Heart right ventricle (tissue), 16 donors: ENCODE measurements around the gene CHRDL1. TPM values are rescaled to one million over a fixed set of nuclear protein-coding genes. Genes with fewer than 3 reads are reported as not detected.

ENCODE experiments used
- ATAC-seq, 8 donors: fragments of 200-7000 bp; cut with Tn5 transposase; one replicate each; pipeline ENCODE4 v1.9.1; 2020; ENCODE audit warnings: mild to moderate bottlenecking in 8 of 8, moderate library complexity in 8 of 8, moderate number of reproducible peaks in 1 of 8
- DNase-seq, 2 donors: peaks; one replicate each; pipeline ENCODE4 v3.0.0-alpha.2; 2020
- H3K27ac ChIP-seq, 10 donors: fragments of 200-600 bp; sonication (generic) in 2 of 10; one replicate each; pipeline versions ENCODE4 v1.5.0 to v1.8.0; 2020 to 2022; ENCODE audit warnings: mild to moderate bottlenecking in 3 of 10
- H3K27me3 ChIP-seq, 7 donors: fragments of 200-600 bp; one replicate each; pipeline ENCODE4 v1.8.0; 2021 to 2022; ENCODE audit warnings: mild to moderate bottlenecking in 2 of 7
- H3K36me3 ChIP-seq, 9 donors: fragments of 200-600 bp; sonication (generic) in 1 of 9; one replicate each; pipeline versions ENCODE4 v1.5.0 to v1.8.0; 2020 to 2022; ENCODE audit warnings: mild to moderate bottlenecking in 2 of 9
- H3K4me1 ChIP-seq, 9 donors: fragments of 200-600 bp; sonication (generic) in 1 of 9; one replicate each; pipeline versions ENCODE4 v1.5.0 to v1.8.0; 2020 to 2022; ENCODE audit warnings: mild to moderate bottlenecking in 4 of 9
- H3K4me3 ChIP-seq, 10 donors: fragments of 200-600 bp; sonication (generic) in 2 of 10; one replicate each; pipeline versions ENCODE4 v1.5.0 to v1.8.0; 2020 to 2022; ENCODE audit warnings: mild to moderate bottlenecking in 7 of 10, moderate library complexity in 2 of 10
- H3K9me3 ChIP-seq, 11 donors: fragments of 200-600 bp in 10 of 11; sonication (generic) in 2 of 11; one replicate each; pipeline versions ENCODE4 v1.5.0 to v1.8.0; 2013 to 2022; ENCODE audit warnings: mild to moderate bottlenecking in 2 of 11, control low read depth in 1 of 11, moderate library complexity in 1 of 11
- WGBS, 2 donors: extraction: QIAGEN DNeasy Blood & Tissue Kit; methylation state at CpG; one replicate each; pipeline ENCODE4 v1.1.7; 2013; ENCODE audit warnings: inconsistent platforms in 1 of 2; 5-methylcytosine and 5-hydroxymethylcytosine counted together
- intact Hi-C, 10 donors: fragments of 100-400 bp; cut with DNase I; formaldehyde crosslinking; loops; one replicate each; pipeline versions ENCODE4 v1.11.1 to v1.14.2; 2022
- polyA plus RNA-seq, 2 donors: library from polyadenylated mRNA; stranded (reverse); fragments of 200-250 nt; gene quantifications; one replicate each; pipeline ENCODE4 v1.2.3, GENCODE V29; 2013
- total RNA-seq, 10 donors: library from RNA; stranded (reverse); fragmentation: NEBNext Ultra II Directional in 3 of 10; extraction: Animal tissue kit (Norgen Biotek cat#: 25700) in 3 of 10; gene quantifications; one replicate each; pipeline versions ENCODE4 v1.2.1 to v1.2.4, GENCODE V29; 2021 to 2023
- TF ChIP-seq, protein P1 (sequence below), 9 donors: fragments of 200-600 bp; sonication (generic) in 2 of 9; IDR thresholded peaks; one replicate each; pipeline versions ENCODE4 v1.5.0 to v1.8.0; 2021 to 2022; ENCODE audit warnings: antibody characterized with exemption in 9 of 9, mild to moderate bottlenecking in 5 of 9, moderate library complexity in 1 of 9
- donor health status: Arrhythmogenic right ventricular cardiomyopathy.
- donor health status: ischemic (EF 13 %, LVEDD 7.1; RV severe dilation, severe dysfunction).
- donor health status: healthy with polysubstance abuse.
- donor health status: DM: no; HTN: yes; CAD: no.
- donor health status: DM: no; HTN: no; CAD: no.
- donor health status: ischemic (EF 25% LVEDD 6.9; RV normal size, moderate dysfunction).
- donor health status: ischemic (EF 25% LVEDD 5.7; RV mildly dilated, moderate dysfunction).
- donor health status: healthy.
- donor health status: DM: yes; HTN: yes; CAD: no.
- donor health status: Ischemic cardiomyopathy.
- donor health status: ischemic (EF 35%, LVEDD 5.7; RV mildly dilated, moderate dysfunction).
- donor health status: nonischemic (EF 11% LVEDD 7.7; RV severe dilation, severe dysfunction).
- donor health status: DM: yes; HTN: yes; CAD: no.
- donor health status: PGD.
- donor health status: ischemic (EF 29% LVEDD 5.4; RV normal size, mild dysfunction).
- donor health status: nonischemic (EF 23%, LVEDD 6.1; RV moderate dilation, normal function).

CHRDL1 gene
- total and polyA plus RNA-seq, 12 donors: 0.71 to 9.0 (median 2.6) TPM

DNA sequence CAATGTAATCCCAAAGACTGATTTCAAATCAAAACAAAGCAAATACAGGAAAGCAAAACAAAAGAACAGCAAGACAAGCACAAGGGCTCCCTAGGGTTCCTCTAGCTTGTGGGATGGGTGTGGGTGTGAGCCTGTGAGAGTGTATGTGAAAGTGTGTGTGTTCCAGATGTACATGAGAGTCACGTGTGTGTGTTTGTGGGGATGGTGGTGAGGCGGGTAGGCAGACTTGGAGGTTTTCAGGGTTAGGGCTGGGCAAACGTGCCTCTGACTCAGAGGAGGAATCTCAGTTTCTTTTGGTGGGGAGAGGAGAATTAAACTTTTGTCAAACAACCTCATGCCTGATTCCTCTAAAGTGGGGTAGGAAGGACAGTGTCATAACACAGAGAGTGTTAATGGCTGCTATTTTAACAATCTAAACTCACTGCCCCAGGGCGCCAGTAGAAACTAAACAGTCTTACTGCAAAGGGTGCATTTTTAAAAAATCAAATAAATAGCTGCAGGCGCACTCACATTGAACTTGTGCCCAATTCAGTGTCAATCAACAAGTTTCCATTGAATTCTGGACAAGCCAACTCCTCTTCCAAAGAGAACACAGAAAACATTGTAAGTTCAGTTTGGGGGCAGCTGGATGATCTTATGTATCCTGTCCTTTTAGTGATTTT, 51.8 kb downstream of the CHRDL1 start:
- Histone ChIP-seq H3K36me3 (no peaks in the 10 kb centered on the region), H3K27ac (no peak overlapping the region), H3K27me3 (peaks cover 0 to 29% (median 0%) of the 10 kb centered on the region in 7 donors), H3K4me1 (no peaks in the 10 kb centered on the region), H3K9me3 (no peaks in the 10 kb centered on the region), H3K4me3 (no peak overlapping the region)
- DNase-seq: no peak
- WGBS, 2 donors: 53 to 61% methylated on average over 5 of the region's 5 CpGs
- intact Hi-C loops: no loop called here
- ATAC-seq: no peak
- TF ChIP-seq, protein P1, sequence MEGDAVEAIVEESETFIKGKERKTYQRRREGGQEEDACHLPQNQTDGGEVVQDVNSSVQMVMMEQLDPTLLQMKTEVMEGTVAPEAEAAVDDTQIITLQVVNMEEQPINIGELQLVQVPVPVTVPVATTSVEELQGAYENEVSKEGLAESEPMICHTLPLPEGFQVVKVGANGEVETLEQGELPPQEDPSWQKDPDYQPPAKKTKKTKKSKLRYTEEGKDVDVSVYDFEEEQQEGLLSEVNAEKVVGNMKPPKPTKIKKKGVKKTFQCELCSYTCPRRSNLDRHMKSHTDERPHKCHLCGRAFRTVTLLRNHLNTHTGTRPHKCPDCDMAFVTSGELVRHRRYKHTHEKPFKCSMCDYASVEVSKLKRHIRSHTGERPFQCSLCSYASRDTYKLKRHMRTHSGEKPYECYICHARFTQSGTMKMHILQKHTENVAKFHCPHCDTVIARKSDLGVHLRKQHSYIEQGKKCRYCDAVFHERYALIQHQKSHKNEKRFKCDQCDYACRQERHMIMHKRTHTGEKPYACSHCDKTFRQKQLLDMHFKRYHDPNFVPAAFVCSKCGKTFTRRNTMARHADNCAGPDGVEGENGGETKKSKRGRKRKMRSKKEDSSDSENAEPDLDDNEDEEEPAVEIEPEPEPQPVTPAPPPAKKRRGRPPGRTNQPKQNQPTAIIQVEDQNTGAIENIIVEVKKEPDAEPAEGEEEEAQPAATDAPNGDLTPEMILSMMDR (IDR thresholded peaks at IDR 0.05): no peak

DNA sequence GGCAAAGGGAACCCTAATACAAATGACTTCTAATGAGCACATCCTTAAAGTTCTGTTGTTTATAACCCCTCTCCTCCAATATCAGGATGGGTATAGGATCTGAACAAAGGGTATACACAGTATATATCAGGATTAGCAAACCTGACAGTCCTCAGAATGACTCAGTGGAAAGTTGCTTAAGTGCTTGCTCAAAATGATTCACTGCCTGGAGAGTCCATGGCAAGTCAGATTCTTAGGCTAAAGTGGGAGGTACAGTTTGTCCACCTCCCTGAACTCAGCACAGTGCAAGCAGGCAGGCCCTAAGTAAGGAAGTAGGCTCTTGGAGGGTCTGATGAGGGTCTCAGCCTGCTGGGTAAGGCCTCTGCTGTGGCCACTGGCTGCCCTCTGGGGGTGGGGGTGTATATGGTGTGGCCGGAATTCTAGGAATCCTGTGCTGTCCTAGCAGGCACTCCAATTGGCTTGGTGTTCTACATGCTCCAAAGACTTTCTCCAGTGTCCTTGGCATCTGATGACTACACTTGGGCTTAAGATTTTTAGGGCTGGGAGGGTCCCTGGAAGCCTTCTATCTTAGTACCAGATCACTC, 54.3 kb downstream of the CHRDL1 start:
- no peaks in the 10 kb centered on the region for H3K36me3 ChIP-seq
- no peaks in the 10 kb centered on the region for H3K4me1 ChIP-seq
- 73 to 100% methylated on average over 1 of the region's 1 CpG for WGBS, 2 donors
- peaks cover 0 to 34% (median 0%) of the 10 kb centered on the region in 7 donors for H3K27me3 ChIP-seq
- intact Hi-C loops: no loop called here
- TF ChIP-seq, protein P1 (IDR thresholded peaks at IDR 0.05): no peak
- H3K4me3 ChIP-seq: no peak overlapping the region
- ATAC-seq (peak in 1 of 8 donors; percentile 42), DNase-seq (no peak)
- no peak overlapping the region for H3K27ac ChIP-seq
- H3K9me3 ChIP-seq: no peaks in the 10 kb centered on the region

DNA sequence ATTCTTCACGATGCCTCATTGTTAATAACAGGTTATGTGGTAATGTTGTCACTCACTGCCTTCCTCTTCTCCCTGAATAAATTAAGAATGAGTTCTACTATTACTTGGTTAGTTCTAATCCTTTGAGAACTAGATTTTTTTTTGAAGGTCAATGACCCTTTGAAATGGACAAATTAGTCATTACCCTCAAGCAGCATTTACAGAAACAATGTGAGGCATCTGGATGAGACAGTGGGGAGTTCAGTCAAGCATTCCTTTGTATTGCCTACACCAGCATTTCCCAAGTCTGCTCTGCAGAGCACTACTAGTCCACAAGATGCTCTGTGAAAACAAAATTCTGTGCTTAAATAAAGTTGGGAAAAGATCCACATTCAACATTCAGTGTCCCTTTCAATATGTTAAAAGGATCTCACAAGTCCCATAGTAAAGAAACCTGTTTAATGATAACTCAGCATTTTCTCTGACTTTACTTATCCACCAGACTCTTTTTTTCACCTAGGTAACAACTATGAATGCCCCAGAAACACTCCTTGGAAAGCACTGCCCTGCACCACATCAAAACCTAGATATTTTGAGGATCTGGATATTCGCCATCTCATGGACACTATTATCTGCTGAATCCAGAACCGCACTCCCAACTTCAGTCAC, 60.6 kb downstream of the CHRDL1 start:
- no peak overlapping the region for H3K4me3 ChIP-seq
- no peak overlapping the region for H3K27ac ChIP-seq
- intact Hi-C loops: no loop called here
- peaks cover 0 to 34% (median 0%) of the 10 kb centered on the region in 7 donors for H3K27me3 ChIP-seq
- no peaks in the 10 kb centered on the region for H3K9me3 ChIP-seq
- H3K36me3 ChIP-seq: no peaks in the 10 kb centered on the region
- DNase-seq (no peak), ATAC-seq (no peak)
- WGBS, 2 donors: 79 to 82% methylated on average over 3 of the region's 3 CpGs
- TF ChIP-seq, protein P1 (IDR thresholded peaks at IDR 0.05): no peak
- no peaks in the 10 kb centered on the region for H3K4me1 ChIP-seq

DNA sequence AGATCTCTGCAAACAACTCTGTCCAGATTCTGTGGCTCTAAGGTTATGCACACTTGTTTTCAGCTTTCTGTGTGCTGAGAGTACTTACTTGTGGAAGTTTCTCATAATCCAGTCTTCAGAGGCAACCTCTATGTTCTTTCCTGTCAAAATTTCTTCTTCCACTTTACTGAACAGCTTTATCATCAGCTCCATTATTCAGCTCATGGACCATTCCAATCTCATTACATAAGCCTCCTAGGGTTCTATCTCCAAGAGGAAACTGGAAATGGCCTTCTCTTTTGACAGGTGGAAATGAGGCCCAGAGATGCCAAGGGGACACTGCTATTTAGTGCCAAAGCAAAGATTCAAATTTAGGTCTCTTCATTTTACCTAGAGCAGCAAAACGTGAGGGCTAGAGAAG, 61.3 kb downstream of the CHRDL1 start:
- no peak overlapping the region for H3K4me3 ChIP-seq
- ATAC-seq: no peak
- H3K27ac ChIP-seq: no peak overlapping the region
- no peak for DNase-seq
- intact Hi-C loops: no loop called here
- peaks cover 0 to 34% (median 0%) of the 10 kb centered on the region in 7 donors for H3K27me3 ChIP-seq
- H3K9me3 ChIP-seq: no peaks in the 10 kb centered on the region
- no peaks in the 10 kb centered on the region for H3K4me1 ChIP-seq
- no peaks in the 10 kb centered on the region for H3K36me3 ChIP-seq
- TF ChIP-seq, protein P1 (IDR thresholded peaks at IDR 0.05): no peak
- 46 to 64% methylated on average over 1 of the region's 1 CpG for WGBS, 2 donors
